Measurements from ENCODE around the gene AKT3. TPM values are rescaled to one million over a fixed set of nuclear protein-coding genes. Genes with fewer than 3 reads are reported as not detected.

The AKT3 gene
- total RNA-seq, 1 donor from 2014 or later: 20.6 TPM

- no peak for DNase-seq
- no peaks in the 10 kb centered on the region for H3K27me3 ChIP-seq (ENCODE audit: low read depth)
- H3K9me3 ChIP-seq (replicated peaks): no peaks in the 10 kb centered on the region
- H3K4me1 ChIP-seq: peaks cover 48% of the 10 kb centered on the region
- H3K27ac ChIP-seq (replicated peaks): peak overlapping the region; percentile 81
- no peak overlapping the region for H3K4me3 ChIP-seq
- TF ChIP-seq CTCF (IDR thresholded peaks at IDR 0.05; ENCODE audit: borderline replicate concordance): no peak
- no peaks in the 10 kb centered on the region for H3K36me3 ChIP-seq
- intact Hi-C loops (cut with micrococcal nuclease): no loop called here
Observed at GRCh38 chr1:243793298-243793697, 56.7 kb downstream of the AKT3 start.

GRCh38 chr1:243792891-243793290 is 57.2 kb downstream of the AKT3 start:
- Histone ChIP-seq H3K27ac (replicated peaks) (peak overlapping the region; percentile 81), H3K36me3 (no peaks in the 10 kb centered on the region), H3K27me3 (ENCODE audit: low read depth) (no peaks in the 10 kb centered on the region), H3K4me3 (no peak overlapping the region), H3K9me3 (replicated peaks) (no peaks in the 10 kb centered on the region), H3K4me1 (peaks cover 48% of the 10 kb centered on the region)
- no peak for DNase-seq
- intact Hi-C loops (cut with micrococcal nuclease): no loop called here
- TF ChIP-seq CTCF (IDR thresholded peaks at IDR 0.05; ENCODE audit: borderline replicate concordance): no peak

GRCh38 chr1:243792401-243792800 is 57.6 kb downstream of the AKT3 start:
- Histone ChIP-seq H3K4me3 (peak overlapping the region; percentile 15), H3K9me3 (replicated peaks) (no peaks in the 10 kb centered on the region), H3K27ac (replicated peaks) (peak overlapping the region; percentile 81), H3K27me3 (ENCODE audit: low read depth) (no peaks in the 10 kb centered on the region), H3K36me3 (no peaks in the 10 kb centered on the region), H3K4me1 (peaks cover 52% of the 10 kb centered on the region)
- no peak for TF ChIP-seq CTCF (IDR thresholded peaks at IDR 0.05; ENCODE audit: borderline replicate concordance)
- no peak for DNase-seq
- intact Hi-C loops (cut with micrococcal nuclease): no loop called here

GRCh38 chr1:243791586-243792267 is 58.3 kb downstream of the AKT3 start:
- Histone ChIP-seq H3K4me3 (peak overlapping the region; percentile 15), H3K9me3 (replicated peaks) (no peaks in the 10 kb centered on the region), H3K36me3 (no peaks in the 10 kb centered on the region), H3K4me1 (peaks cover 59% of the 10 kb centered on the region), H3K27me3 (ENCODE audit: low read depth) (no peaks in the 10 kb centered on the region), H3K27ac (replicated peaks) (peak overlapping the region; percentile 81)
- DNase-seq: no peak
- intact Hi-C loops (cut with micrococcal nuclease): no loop called here
- TF ChIP-seq CTCF (IDR thresholded peaks at IDR 0.05; ENCODE audit: borderline replicate concordance): no peak

- Histone ChIP-seq H3K9me3 (replicated peaks) (no peaks in the 10 kb centered on the region), H3K27ac (replicated peaks) (peak overlapping the region; percentile 81), H3K36me3 (no peaks in the 10 kb centered on the region), H3K27me3 (ENCODE audit: low read depth) (no peaks in the 10 kb centered on the region), H3K4me1 (peaks cover 72% of the 10 kb centered on the region), H3K4me3 (no peak overlapping the region)
- TF ChIP-seq CTCF (IDR thresholded peaks at IDR 0.05; ENCODE audit: borderline replicate concordance): no peak
- no peak for DNase-seq
- intact Hi-C loops (cut with micrococcal nuclease): no loop called here
Observed at GRCh38 chr1:243790404-243790803, 59.6 kb downstream of the AKT3 start.
